T-helper 2 cell treated with Interferon-gamma antibody and Interleukin-4, amounts not matched to agents 100 ng/mL and 5 ng/mL, for 36 hours (primary cell): Measurements from ENCODE around the gene CXCL8. TPM values are rescaled to one million over a fixed set of nuclear protein-coding genes. Genes with fewer than 3 reads are reported as not detected.

ENCODE experiments used
- intact Hi-C: fragments of 100-400 bp; cut with micrococcal nuclease; formaldehyde crosslinking; loops from one replicate; pipeline ENCODE4 v1.15.1; 2023
- total RNA-seq: library from RNA; stranded (reverse); gene quantifications from 2 replicates; pipeline ENCODE4 v1.2.3, GENCODE V29; 2022

CXCL8 gene
- total RNA-seq, 1 donor from 2014 or later: 2.2 TPM

DNA sequence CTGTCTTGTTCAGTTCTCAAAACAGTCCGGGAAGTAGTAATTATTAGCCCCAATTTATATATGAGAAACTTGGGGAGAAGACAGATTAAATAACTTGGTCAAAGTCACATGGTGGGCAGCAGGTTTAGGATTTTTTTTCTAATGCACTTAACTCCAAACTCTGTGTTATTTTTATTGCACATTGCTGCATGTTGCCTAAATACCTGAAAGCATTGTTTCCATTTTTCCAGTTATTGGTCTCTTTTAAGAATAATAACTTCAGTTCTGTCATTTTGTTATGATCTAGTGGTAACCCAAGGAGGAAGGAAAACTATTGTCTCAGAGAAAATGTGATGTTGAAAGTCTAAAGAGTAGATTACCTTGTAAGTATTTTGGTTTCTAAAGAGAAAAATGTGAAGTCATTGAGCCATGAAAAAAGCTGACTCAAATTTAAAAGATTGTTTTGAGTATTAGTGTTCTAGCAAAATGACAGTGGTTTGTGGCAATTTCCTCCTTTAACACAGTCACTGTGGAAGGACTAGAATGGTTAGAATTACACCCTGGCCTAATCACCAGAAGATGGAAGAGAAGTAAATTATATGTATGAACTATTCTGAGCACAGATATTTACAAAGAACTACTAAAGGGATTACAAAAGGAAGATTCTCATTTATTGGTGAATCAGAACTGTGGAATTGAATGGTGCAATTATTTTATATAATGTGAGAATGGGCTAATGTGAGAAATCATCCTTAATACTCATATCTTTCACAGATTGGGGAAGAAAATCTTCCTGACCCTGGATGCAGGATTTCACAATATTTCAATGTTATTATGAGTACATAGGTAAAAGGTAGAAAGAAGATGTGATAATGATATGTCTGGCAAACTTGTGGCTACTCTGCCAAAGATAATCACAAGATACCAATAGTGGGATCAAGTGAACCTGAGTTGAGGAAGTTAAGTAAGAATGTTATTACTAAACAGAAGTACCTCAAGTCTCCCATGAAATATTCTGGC is 21.7 kb upstream of the CXCL8 start:
- intact Hi-C loops: no loop called here

DNA sequence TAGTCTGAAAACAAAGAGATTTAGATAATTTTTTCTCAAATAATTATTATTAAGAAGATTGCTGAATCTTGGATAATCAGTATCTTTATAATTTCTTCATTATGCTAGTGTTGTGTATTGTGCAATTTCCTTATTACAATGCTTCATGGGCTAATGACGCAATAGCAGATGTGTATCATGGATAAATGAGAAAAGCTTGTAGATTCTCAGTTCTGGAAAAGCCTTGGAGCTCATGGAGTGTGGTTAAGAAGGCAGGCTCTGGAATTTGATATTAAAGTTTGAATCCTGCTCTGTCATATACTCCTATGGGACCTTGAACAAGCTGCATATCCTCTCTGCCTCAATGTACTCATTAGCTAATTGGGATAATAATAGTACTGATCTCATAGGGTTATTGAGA is 18.9 kb upstream of the CXCL8 start:
- intact Hi-C loops: loop anchor here (1.0 kb wide), 1 partner anchor 8 kb away; no protein-coding TSS in a partner anchor

DNA sequence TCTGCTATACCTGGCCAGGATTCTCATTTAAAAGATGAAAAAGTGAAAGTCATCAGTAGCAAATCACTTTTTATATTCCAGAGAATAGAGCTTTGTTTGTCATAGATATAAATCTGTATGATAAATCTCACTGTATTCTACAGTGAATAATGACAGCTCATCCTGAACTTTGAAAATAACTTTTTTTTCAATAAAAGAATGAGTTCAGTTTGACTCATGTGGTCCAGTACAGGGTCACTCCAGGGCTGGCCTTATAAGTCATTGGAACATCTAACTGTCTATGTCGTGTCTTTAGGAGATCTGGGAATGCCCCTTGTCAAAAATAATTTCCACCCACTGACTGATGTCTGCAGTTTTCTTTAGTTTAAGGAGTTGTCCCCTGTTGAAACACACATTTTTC is 18.5 kb upstream of the CXCL8 start:
- intact Hi-C loops: loop anchor here (1.0 kb wide), 1 partner anchor 7 kb away; no protein-coding TSS in a partner anchor

DNA sequence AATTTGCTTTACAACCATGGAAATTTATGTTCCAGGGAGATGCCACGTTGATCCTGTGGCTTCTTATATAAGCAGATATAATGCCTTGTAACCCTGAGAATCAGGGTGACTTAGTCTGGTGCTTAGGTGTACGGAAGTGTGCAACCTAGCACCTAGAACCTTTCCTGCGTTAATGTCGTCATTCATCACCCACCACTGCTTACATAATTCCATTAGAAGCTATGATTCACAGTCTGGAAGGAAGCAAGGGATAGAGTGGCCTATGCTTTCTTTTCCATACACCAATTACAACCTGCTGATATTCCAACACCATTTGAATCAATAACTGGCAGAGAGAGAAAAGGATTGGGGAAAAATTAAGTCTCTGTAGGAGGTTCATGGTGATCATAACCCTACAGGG is 17.3 kb upstream of the CXCL8 start:
- intact Hi-C loops: no loop called here

DNA sequence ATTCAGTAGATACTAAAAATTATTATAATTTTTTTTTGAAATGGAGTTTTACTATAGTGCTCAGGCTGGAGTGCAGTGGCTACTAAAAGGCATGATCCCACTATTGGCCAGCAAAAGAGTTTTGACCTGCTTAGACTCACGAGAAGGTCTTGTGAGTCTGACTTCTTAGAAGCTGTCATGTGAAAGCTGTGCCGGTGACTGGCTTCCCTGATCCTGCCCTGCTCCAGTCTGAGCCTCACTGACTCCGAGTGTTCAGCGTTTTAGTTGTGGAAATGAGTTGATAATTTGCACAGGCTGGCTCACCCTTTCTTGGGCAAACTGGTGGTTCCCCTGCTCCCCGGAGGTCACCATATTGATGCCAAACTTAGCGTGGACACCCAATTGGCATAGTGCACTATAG is 16.4 kb upstream of the CXCL8 start:
- intact Hi-C loops: no loop called here

DNA sequence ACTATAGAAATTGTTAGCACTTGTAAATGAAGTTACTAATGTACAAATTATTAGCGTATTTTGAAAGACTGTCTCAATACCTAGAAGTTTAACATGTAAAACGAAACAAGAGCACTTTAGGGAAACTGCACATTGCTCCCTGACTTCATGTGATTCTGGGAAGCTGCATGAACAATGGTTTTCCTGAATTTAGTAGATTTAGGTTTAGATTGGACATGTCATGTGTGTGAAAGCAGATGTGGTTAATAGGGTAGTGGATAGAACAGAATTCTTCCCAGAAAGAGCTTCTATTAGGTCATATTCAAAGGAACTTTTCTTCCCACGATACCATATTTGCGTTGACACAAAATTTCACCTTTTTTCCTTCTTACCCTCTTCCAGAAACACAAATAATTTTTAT is 14.9 kb upstream of the CXCL8 start:
- intact Hi-C loops: no loop called here

DNA sequence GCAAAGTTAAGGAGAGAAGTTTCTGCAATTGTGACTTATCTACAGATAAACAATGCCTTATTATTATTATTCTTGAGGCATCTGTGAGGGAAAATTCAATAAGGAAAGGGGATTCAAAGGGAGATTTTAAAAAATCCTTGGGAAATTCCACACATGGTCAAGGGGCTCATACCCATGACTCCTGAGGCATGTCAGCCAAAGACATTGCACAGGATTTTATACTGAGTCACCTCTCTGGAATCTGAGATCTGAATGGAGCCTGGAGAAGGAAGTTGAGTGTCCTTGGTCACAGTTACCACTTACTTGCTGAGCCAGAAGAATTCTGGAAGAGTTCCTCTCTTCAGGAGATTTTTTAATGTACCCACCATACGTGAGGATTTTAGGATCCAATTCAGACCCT is 14.4 kb upstream of the CXCL8 start:
- intact Hi-C loops: no loop called here

DNA sequence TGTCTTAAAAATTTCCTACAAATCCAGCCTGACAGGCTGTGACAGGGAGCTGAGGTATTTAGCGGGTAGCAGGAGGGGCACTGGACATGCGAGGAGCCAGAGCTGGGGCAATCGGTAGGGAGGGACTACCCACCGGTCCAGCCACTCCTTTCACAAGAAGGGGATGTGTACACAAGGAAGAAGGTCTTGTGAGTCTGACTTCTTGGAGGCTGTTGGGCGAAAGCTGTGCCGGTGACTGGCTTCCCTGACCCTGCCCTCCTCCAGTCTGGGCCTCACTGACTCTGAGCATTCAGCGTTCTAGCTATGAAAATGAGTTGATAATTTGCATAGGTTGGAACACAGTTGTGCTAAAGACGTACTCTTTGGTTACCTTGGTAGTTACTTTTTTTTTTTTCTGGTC is 12.7 kb upstream of the CXCL8 start:
- intact Hi-C loops: no loop called here

DNA sequence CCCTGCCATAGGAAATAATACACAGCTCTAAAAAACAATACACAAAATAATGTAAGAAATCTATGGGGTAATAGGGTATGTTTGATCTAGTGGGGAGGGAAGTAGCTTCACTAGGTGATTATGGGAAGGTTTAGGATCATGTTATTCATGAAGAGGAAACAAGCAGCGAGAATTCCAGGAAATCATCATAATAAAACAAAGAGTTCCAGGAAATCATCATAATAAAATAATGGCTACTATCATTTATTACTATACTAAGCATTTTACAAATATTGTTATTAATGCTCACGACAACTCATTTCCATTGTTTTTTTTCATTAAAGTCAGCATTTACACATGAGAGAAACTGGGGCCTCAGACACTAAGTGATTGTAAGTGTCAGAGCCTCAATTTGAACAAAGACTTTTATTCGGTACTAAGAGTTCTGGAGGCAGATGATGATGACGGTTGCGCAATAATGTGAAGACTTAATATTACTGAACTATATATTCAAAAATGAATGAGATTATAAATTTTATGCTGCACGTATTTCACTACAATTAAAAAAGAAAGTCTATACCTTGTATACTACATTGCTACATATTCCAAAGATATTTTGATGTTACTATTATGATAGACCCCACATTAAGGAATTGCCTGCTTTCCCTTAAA is 12.2 kb upstream of the CXCL8 start:
- intact Hi-C loops: no loop called here

DNA sequence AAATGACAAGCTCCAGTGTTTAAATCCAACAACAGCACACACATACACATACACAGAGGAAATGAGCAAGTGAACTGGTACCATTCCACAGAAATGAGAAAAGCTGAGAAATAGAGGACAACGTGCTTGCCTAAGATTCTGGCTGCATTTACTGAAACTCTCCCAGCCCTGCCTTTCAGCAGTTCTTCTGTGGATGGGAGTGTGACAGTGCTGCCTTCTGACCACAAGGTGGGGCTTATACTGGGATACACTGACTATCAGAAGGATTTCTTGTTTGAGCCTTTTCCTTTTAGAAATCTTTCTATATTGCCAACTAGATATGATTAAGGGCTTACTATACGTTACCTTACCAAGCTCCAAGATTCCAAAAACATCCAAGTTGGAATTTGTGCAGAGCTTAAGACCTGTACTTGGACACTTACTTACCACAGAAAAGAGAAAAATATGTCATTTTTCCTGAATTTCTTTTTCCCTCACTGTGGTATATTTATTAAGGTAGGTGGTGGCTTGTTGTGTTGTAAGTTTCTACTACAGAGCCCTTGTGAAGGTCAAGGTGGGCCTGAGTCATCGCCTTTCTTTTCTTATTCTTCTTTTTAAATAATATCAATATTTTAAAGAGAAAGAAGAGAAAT is 10.7 kb upstream of the CXCL8 start:
- intact Hi-C loops: loop anchor here (1.0 kb wide), 1 partner anchor 8 kb away; no protein-coding TSS in a partner anchor

DNA sequence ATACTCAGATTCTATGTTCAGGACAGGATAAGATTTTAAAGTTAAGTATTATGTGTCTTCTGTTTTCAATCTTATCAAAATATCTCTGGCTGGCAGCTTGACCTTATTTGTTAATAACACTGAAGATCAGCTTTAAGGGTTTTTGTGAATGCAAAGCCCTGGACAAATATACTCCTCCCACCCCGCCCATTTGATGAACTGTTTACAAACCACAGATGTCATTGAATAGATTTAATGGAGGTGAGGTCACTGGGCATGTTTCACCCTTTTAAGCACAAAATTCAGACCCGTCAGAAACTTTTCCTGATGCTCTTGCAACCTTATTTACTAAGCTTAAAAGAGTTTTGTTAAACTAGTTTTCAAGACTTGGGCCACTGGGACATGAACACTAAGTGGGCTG is 10.1 kb upstream of the CXCL8 start:
- intact Hi-C loops: no loop called here

DNA sequence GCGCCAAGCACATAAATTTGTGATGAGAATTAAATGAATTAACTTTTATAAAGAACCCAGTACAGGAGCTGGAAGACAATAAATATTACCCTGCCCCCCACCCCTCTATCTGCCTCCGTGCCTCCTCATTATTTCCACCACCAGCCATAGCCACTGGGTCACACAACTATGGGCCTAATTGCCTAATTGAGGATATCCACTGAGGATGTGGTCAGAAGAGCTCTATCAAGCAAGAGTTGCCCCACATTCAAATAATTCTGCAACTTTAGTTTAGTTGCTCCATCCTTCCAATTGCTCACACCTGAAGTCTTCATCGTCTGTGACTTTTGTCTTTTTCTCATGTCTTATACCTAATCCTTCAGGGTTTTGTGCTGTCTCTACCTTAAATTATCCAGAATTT is 9.5 kb upstream of the CXCL8 start:
- intact Hi-C loops: no loop called here

DNA sequence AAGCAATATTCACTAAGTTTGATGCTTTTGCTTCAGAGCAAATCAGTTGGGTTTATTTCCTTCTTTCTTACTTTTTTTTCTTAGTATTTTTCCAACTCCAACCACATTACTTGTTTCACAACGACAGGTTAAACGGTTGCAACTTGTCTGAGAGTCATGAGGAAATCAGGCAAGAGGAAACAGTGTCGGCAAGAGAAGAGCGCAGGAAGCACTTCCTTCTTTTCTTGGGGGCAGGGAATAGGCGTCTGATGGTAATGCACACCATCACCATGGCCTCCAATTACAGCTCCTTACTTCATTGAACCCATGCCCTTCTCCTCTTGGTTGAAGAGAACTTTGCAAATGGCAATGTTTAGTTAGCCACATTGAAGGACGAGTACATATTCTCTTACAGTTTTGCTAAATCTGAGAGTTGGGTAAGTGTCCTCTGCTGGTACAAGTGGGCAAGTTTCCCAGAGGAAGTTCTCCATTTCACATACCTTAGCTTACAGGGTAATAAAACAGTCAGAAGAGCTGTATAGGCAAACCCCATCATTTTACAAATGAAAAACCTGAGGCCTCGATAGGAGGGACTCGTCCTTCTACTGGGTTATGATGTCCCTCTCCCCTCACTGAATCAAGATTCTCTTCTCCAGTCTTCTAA is 8.3 kb upstream of the CXCL8 start:
- intact Hi-C loops: no loop called here

DNA sequence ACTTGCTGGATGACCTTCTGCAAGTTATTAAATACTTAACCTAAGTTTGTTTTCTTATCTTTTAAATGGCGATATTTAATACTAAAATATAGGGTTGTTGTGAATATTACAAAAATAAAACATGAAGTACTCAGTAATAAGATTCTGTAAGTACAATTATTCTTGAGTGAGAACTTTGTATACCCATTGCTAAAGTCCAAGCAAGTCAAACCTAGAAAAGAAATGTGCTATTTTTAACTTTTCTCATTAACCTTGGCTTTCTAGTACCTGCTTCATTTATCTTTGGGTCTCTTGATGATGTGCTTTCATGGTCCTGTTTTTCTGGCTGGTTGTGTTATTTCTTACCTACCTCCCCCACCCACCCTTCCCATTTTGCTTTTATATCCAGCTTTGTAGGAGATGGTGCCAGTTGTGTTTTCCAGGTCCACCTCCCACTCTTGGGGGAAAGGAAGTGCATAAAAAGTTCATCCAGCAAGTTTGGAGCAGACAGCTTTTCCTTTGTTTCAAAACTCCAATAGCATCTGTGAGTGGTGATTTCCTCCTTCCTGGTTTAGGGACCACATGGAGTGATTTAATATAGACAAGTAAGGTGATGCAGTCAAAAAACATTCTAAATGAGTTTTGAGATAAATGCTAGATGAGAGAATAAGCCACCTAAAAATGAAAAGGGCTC is 7.5 kb upstream of the CXCL8 start:
- intact Hi-C loops: no loop called here

DNA sequence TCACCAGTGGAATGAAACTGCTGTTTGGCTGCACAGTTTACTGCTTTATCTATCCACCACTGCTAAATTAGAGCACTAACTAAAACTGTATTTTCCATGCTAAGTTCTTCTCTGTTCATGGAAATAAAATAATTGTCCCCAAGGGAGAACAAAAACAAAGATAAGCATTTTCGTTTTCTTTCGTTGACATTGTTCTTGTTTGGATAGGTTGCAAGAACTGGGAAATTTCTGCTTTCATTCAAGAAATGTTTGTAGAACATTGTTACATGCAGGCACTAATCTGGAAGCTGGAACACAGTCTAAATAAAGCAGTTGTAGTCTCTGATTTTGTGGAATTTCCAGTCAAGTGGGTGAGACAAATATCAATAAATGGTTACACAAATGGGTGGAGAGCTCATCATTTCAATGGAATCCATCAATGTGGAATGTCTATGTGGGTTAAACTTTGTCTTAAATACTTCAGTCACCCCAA is 5.8 kb upstream of the CXCL8 start:
- intact Hi-C loops: no loop called here

DNA sequence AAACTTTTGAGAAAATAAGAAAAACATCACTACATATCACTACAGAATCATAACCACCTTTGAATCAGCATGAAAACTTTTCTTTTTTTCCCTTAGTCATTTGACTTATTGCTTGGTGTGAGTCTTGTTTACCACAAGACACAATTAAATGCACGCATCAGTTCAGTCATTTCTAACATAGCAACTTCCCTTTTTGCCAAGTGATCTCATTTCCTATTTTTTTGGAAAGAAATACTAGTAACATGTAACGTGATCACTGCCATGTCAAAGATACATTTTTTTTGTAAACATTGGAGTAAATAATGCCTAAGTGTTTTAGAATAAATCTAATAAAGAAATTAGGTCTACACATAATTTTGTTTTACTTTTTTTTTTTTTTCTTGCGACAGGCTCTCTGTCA is 5.1 kb upstream of the CXCL8 start:
- intact Hi-C loops: no loop called here

DNA sequence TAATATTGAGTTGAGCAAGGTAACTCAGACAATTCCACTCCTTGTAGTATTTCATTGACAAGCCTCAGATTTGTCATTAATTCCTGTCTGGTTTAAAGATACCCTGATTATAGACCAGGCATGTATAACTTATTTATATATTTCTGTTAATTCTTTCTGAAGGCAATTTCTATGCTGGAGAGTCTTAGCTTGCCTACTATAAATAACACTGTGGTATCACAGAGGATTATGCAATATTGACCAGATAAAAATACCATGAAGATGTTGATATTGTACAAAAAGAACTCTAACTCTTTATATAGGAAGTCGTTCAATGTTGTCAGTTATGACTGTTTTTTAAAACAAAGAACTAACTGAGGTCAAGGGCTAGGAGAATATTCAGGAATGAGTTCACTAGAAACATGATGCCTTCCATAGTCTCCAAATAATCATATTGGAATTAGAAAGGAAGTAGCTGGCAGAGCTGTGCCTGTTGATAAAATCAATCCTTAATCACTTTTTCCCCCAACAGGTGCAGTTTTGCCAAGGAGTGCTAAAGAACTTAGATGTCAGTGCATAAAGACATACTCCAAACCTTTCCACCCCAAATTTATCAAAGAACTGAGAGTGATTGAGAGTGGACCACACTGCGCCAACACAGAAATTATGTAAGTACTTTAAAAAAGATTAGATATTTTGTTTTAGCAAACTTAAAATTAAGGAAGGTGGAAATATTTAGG is 821 bp downstream of the CXCL8 start:
- intact Hi-C loops: no loop called here

DNA sequence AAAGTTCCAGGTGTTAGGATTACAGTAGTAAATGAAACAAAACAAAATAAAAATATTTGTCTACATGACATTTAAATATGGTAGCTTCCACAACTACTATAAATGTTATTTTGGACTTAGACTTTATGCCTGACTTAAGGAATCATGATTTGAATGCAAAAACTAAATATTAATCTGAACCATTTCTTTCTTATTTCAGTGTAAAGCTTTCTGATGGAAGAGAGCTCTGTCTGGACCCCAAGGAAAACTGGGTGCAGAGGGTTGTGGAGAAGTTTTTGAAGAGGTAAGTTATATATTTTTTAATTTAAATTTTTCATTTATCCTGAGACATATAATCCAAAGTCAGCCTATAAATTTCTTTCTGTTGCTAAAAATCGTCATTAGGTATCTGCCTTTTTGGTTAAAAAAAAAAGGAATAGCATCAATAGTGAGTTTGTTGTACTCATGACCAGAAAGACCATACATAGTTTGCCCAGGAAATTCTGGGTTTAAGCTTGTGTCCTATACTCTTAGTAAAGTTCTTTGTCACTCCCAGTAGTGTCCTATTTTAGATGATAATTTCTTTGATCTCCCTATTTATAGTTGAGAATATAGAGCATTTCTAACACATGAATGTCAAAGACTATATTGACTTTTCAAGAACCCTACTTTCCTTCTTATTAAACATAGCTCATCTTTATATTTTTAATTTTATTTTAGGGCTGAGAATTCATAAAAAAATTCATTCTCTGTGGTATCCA is 1.6 kb downstream of the CXCL8 start:
- intact Hi-C loops: no loop called here

DNA sequence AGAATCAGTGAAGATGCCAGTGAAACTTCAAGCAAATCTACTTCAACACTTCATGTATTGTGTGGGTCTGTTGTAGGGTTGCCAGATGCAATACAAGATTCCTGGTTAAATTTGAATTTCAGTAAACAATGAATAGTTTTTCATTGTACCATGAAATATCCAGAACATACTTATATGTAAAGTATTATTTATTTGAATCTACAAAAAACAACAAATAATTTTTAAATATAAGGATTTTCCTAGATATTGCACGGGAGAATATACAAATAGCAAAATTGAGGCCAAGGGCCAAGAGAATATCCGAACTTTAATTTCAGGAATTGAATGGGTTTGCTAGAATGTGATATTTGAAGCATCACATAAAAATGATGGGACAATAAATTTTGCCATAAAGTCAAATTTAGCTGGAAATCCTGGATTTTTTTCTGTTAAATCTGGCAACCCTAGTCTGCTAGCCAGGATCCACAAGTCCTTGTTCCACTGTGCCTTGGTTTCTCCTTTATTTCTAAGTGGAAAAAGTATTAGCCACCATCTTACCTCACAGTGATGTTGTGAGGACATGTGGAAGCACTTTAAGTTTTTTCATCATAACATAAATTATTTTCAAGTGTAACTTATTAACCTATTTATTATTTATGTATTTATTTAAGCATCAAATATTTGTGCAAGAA is 2.3 kb downstream of the CXCL8 start:
- intact Hi-C loops: no loop called here
